Kidney (tissue), 14 donors: Measurements from ENCODE around the gene TXNRD1. TPM values are rescaled to one million over a fixed set of nuclear protein-coding genes. Genes with fewer than 3 reads are reported as not detected.

ENCODE experiments used
- DNase-seq, 5 donors: peaks; one replicate each; pipeline ENCODE4 v3.0.0-alpha.2; 2013 to 2020
- FAIRE-seq: peaks from 2 replicates; lab custom pipeline; 2012; peaks lifted over from hg19 to GRCh38; lab: Jason Lieb, UNC
- H3K27ac ChIP-seq, 2 donors: one replicate each; pipeline ENCODE4 v1.7.0; 2013; ENCODE audit warnings: low read depth in 2 of 2, low read length in 2 of 2, inconsistent platforms in 1 of 2
- H3K27me3 ChIP-seq: one replicate; pipeline ENCODE4 v1.7.1; 2013; ENCODE audit warnings: low read length, inconsistent platforms; ENCODE audit not compliant: control insufficient read depth, insufficient read depth
- H3K36me3 ChIP-seq, 3 donors: one replicate each; pipeline versions ENCODE4 v1.7.0 to v1.7.1; 2013; ENCODE audit warnings: low read length in 3 of 3, control low read depth in 1 of 3, inconsistent platforms in 1 of 3; ENCODE audit not compliant: insufficient read depth in 3 of 3, control insufficient read depth in 2 of 3
- H3K4me1 ChIP-seq, 3 donors: one replicate each; pipeline versions ENCODE4 v1.7.0 to v1.7.1; 2013; ENCODE audit warnings: low read length in 3 of 3, inconsistent platforms in 1 of 3, low read depth in 1 of 3; ENCODE audit not compliant: control insufficient read depth in 2 of 3, insufficient read depth in 2 of 3
- H3K4me3 ChIP-seq, 3 donors: one replicate each; pipeline versions ENCODE4 v1.7.0 to v1.8.1; 2013; ENCODE audit warnings: low read length in 3 of 3, control low read depth in 1 of 3, inconsistent platforms in 1 of 3
- H3K9ac ChIP-seq, 3 donors: one replicate each; pipeline versions ENCODE4 v1.7.0 to v1.7.1; 2013; ENCODE audit warnings: low read length in 3 of 3, control low read depth in 1 of 3, inconsistent platforms in 1 of 3
- H3K9me3 ChIP-seq, 3 donors: one replicate each; pipeline versions ENCODE4 v1.7.0 to v1.7.1; 2013; ENCODE audit warnings: low read length in 3 of 3, control low read depth in 1 of 3, inconsistent platforms in 1 of 3; ENCODE audit not compliant: control insufficient read depth in 2 of 3, insufficient read depth in 1 of 3
- CTCF ChIP-seq: IDR thresholded peaks from 3 replicates; pipeline ENCODE4 v1.5.1; 2012; ENCODE audit warnings: mild to moderate bottlenecking, moderate library complexity, borderline replicate concordance; ENCODE audit not compliant: insufficient read depth; ENCODE audit errors: extremely low read depth
- intact Hi-C: fragments of 100-400 bp; cut with DNase I; formaldehyde crosslinking; loops from one replicate; pipeline ENCODE4 v1.11.1; 2022
- polyA plus RNA-seq: library from polyadenylated mRNA; stranded (reverse); fragments of 350-450 nt; fragmentation: Illumina TruSeq; extraction: RNeasy Lipid Tissue Mini Kit (QIAGEN cat#74804); gene quantifications from one replicate; pipeline ENCODE4 v1.2.3, GENCODE V29; 2014; ENCODE audit warnings: low read depth, low replicate concordance; ENCODE audit not compliant: insufficient read depth
- total RNA-seq: library from RNA; stranded (reverse); fragmentation: NEBNext Ultra II Directional; extraction: Animal tissue kit (Norgen Biotek cat#: 25700); gene quantifications from one replicate; pipeline ENCODE4 v1.2.1, GENCODE V29; 2021
- donor health status: control.
- donor health status: control.
- donor health status: control.
- donor health status: control.
- donor health status: control.
- donor health status: DM: yes; HTN: yes; CAD: no.
- donor health status: Normal renal cell carcinoma (clear cell type).

The TXNRD1 gene
- total and polyA plus RNA-seq, 2 donors from 2014 or later: 45.0 to 73.2 TPM

- H3K4me3 ChIP-seq: no peak overlapping the region
- no peaks in the 10 kb centered on the region for H3K4me1 ChIP-seq
- H3K9ac ChIP-seq: no peak overlapping the region
- no peaks in the 10 kb centered on the region for H3K36me3 ChIP-seq
- intact Hi-C loops: no loop called here
- no peak overlapping the region for H3K27ac ChIP-seq
- no peak for DNase-seq
- H3K9me3 ChIP-seq: no peaks in the 10 kb centered on the region
- TF ChIP-seq CTCF: no peak
- FAIRE-seq: no peak
- no peaks in the 10 kb centered on the region for H3K27me3 ChIP-seq
These were observed 35.0 kb downstream of the TXNRD1 start for GRCh38 chr12:104250366-104251125.

GRCh38 chr12:104257913-104258472 lies 42.4 kb downstream of the TXNRD1 start:
- no peak for TF ChIP-seq CTCF
- Histone ChIP-seq H3K27me3 (no peaks in the 10 kb centered on the region), H3K4me3 (no peak overlapping the region), H3K36me3 (no peaks in the 10 kb centered on the region), H3K9ac (no peak overlapping the region), H3K4me1 (no peaks in the 10 kb centered on the region), H3K27ac (no peak overlapping the region), H3K9me3 (no peaks in the 10 kb centered on the region)
- FAIRE-seq (no peak), DNase-seq (no peak)
- intact Hi-C loops: no loop called here

GRCh38 chr12:104258476-104259067 lies 43.0 kb downstream of the TXNRD1 start:
- Histone ChIP-seq H3K9ac (no peak overlapping the region), H3K4me1 (no peaks in the 10 kb centered on the region), H3K4me3 (no peak overlapping the region), H3K27ac (no peak overlapping the region), H3K27me3 (no peaks in the 10 kb centered on the region), H3K36me3 (no peaks in the 10 kb centered on the region), H3K9me3 (no peaks in the 10 kb centered on the region)
- no peak for TF ChIP-seq CTCF
- intact Hi-C loops: no loop called here
- FAIRE-seq (no peak), DNase-seq (no peak)
